ENCODE measurements around the gene NADK. TPM values are rescaled to one million over a fixed set of nuclear protein-coding genes. Genes with fewer than 3 reads are reported as not detected.
"Not testable (repeated sequence)": the region's sequence is repeated elsewhere in the genome, so short reads cannot be mapped to it uniquely, and the experiment has no call there.

Gene NADK
- total RNA-seq, 4 donors from 2014 or later, result 115 to 210 (median 162) TPM

GRCh38 chr1:1748686-1749321 lies 29.5 kb downstream of the NADK start:
- no peaks in the 10 kb centered on the region for H3K4me1 ChIP-seq
- H3K9me3 ChIP-seq, result no peaks in the 10 kb centered on the region
- TF ChIP-seq POLR2A (IDR thresholded peaks at IDR 0.05) (no peak), CTCF (IDR thresholded peaks at IDR 0.05) (no peak)
- H3K27ac ChIP-seq, result no peak overlapping the region
- no peak overlapping the region for H3K4me3 ChIP-seq
- peaks cover 0 to 18% (median 0%) of the 10 kb centered on the region in 3 donors for H3K36me3 ChIP-seq
- H3K27me3 ChIP-seq, result no peaks in the 10 kb centered on the region
- DNase-seq, result peak in 1 of 3 donors; percentile 37

- not testable (repeated sequence) for DNase-seq, H3K9me3 ChIP-seq, H3K36me3 ChIP-seq, H3K4me1 ChIP-seq, H3K27me3 ChIP-seq
- H3K4me3 ChIP-seq, result peak overlapping the region in 3 of 4 donors; percentile 47 to 61 (median 53)
- H3K27ac ChIP-seq, result peak overlapping the region in 3 of 4 donors; percentile 87 to 91 (median 88)
Observed at GRCh38 chr1:1746566-1746909, 31.7 kb downstream of the NADK start.

- H3K36me3 ChIP-seq, H3K9me3 ChIP-seq, H3K4me1 ChIP-seq, H3K27me3 ChIP-seq: not testable (repeated sequence)
- TF ChIP-seq CTCF (IDR thresholded peaks at IDR 0.05) (peak in 3 of 6 experiments; percentile 34 to 77 (median 35)), POLR2A (IDR thresholded peaks at IDR 0.05) (peak in 1 of 2 donors; percentile 55)
- H3K4me3 ChIP-seq, result peak overlapping the region in 3 of 4 donors; percentile 47 to 61 (median 53)
- H3K27ac ChIP-seq, result peak overlapping the region in 3 of 4 donors; percentile 87 to 91 (median 88)
- DNase-seq, result peak; percentile 77 to 95 (median 83)
Observed at GRCh38 chr1:1745651-1746565, 32.4 kb downstream of the NADK start.

GRCh38 chr1:1742529-1742928 lies 35.7 kb downstream of the NADK start:
- H3K9me3 ChIP-seq, H3K36me3 ChIP-seq, DNase-seq, H3K27ac ChIP-seq, H3K4me1 ChIP-seq, H3K4me3 ChIP-seq, H3K27me3 ChIP-seq: not testable (repeated sequence)

- H3K4me1 ChIP-seq, H3K36me3 ChIP-seq, H3K9me3 ChIP-seq, H3K4me3 ChIP-seq, H3K27me3 ChIP-seq, DNase-seq: not testable (repeated sequence)
- H3K27ac ChIP-seq, result peak overlapping the region in 2 of 4 donors; percentile 52
Observed at GRCh38 chr1:1741013-1741412, 37.3 kb downstream of the NADK start.

- H3K4me1 ChIP-seq, H3K9me3 ChIP-seq, H3K4me3 ChIP-seq, H3K36me3 ChIP-seq, H3K27ac ChIP-seq, H3K27me3 ChIP-seq: not testable (repeated sequence)
- DNase-seq, result peak in 1 of 3 donors; percentile 11
Observed at GRCh38 chr1:1738799-1739337, 39.4 kb downstream of the NADK start.

- H3K36me3 ChIP-seq, H3K4me3 ChIP-seq, H3K4me1 ChIP-seq, H3K27me3 ChIP-seq, H3K9me3 ChIP-seq: not testable (repeated sequence)
- DNase-seq, result peak in 2 of 3 donors; percentile 15 to 48
- H3K27ac ChIP-seq, result peak overlapping the region in 1 of 4 donors; percentile 46
Observed at GRCh38 chr1:1737675-1738590, 40.3 kb downstream of the NADK start.
